8988T (cell line): Measurements from ENCODE around the gene PLCH1.
"Not testable (repeated sequence)": the region's sequence is repeated elsewhere in the genome, so short reads cannot be mapped to it uniquely, and the experiment has no call there.

Source experiments
- DNase-seq: peaks from one replicate; pipeline ENCODE4 v3.0.0; 2011

The PLCH1 gene

DNA sequence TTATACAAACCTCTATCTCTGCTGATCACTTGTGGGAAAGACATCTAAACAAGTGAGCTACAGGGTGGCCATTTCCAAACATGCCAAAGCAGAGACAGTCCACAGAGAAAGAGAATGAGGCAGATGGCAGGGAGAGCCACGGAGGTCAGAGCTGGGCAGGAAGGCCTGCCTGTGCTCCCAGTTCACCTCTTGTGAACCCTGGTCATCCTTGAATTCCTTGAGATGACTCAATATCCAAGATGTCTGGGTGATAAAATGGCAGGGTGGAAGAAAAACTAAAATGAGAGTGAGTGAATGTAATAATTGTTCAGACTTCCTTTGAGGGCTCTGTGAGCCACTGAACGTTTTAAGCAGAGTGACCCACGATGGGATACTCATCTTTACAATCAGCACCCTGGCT, 104.8 kb downstream of the PLCH1 start:
- no peak for DNase-seq

DNA sequence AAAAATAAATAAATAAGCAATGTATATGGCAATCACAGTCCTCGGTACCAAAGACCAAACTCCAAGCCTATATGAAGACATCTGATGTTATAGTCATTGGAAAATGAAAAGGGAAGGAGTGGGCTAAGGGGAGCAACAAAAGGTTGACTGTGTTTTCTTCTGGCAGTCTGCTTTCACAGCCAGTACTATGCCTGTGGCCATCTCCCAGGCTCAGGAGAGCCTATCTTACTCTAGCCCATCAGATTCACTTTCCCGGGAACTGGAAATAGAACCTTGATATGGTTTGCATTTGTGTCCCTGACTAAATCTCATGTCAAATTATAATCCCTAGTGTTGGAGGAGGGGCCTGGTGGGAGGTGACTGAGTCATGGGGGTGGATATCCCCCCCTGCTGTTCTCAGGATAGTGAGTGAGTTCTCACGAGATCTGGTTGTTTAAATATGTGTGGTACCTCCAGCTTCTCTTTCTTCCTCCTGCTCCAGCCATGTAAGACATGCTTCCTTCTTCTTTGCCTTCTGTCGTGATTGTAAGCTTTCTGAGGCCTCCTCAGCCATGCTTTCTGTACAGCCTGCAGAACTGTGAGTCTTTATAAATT, 105.3 kb downstream of the PLCH1 start:
- DNase-seq, result no peak

DNA sequence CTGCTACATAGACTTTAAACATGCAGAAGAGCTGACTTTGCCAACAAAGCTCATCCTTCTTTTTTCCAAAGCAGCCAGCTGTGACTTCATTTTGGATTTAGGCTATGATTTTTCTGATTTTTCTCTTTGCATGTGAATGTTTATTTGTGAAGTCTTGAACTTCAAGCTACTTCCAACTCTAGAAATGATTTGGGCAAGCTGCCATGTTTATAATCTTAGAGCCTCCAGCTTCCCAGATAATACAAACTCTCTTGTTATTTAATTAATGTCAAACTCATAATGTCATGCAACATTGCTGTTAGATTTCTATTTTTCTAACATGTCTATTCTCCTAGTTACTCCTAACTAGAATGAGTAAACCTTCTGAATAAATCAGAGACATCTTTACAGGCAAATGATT, 106.4 kb downstream of the PLCH1 start:
- not testable (repeated sequence) for DNase-seq

DNA sequence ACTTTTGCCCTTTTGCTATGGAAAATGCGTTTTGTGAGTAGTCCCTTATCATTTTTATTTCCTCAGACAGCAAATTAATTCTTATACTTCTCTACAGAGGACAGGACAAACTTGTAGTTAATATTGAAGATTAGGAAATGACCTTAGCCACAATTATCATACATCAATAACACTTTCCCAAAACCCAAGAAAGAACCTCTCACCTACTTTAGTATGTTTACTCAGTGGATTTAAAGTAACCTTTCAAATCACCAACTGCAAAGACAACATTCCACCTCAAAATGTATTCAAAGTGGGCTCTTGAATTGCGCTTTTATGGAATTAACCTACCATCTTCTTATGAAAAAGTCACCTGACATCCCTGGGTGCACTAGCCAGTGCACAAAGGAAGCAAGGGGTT, 107.3 kb downstream of the PLCH1 start:
- DNase-seq, result no peak

DNA sequence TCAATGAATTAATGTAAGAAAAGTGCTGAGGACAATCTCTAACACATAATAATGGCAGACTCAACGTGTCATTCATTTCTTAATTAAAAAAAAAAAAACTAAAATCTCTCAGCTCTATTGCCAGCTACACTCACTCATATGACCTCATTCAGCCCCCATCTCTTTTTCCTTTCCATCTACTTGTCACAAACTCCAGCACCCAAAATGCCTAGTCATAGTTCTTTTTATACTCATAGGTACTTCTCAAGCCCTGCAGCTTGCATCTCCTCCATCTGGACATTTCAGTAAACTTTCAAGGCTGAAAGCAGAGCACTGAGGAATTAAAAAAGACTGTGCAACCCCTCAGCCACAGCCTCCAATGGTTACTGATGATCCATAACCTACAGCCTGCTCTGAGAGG, 109.8 kb downstream of the PLCH1 start:
- no peak for DNase-seq

DNA sequence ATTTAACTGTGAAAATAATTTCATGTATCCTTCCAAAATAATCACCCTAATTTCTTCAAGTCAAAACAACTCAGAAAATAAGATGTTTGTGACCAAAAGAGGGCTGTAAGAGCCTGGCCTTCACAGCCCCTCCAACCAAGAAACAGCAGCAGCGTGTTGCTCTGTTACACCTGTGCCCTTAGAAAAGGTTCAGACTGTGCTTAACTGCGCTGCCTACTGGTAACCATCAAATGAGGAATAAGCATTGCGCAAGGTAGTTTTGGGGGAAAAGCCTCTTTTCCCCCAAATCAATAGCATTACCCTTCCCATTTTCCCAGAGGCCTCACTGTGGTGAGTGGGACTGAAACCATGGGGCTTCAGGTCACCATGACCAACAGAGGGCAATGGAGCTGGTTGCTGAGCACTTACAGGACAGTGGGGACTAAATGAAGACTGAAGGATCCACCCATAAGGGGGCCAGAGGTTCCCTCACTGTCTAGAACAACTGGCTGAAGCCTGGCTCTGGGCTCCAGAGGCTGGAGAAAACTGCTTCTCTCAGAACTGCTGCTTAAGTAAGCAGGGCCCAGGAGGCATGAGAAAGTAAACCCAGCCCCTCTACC, 110.7 kb downstream of the PLCH1 start:
- no peak for DNase-seq

DNA sequence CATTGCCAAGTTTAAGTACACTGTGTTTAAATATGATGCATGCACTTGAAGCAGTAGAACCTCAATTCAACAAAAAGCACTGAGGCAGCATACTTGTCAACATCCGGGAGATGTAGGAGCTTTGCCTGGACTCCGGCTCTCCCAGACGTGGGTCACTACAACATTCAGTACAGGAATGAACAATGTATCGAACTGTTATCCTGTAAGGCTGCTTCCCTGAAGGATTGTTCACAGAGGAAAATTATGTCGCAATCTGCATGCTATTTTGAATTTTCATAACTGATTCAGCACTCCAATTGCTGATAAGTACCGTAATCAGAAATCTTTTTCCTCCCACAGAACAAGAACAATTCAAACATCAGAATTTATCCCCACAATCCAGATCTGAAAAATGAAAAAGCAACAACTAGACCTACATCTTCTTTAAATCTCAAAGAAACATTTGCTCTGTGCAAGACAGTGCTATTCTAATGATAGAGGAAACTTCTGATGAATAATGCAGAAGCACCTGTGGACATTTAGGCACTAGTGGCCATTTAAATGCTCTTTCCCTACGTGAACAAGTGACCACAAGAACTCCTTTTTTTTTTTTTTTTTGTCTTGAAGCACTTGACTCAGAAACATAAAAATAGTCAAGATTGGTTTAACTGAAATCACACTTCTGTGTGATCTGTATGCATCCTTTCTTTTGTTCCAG, 113.4 kb downstream of the PLCH1 start:
- DNase-seq, result no peak

DNA sequence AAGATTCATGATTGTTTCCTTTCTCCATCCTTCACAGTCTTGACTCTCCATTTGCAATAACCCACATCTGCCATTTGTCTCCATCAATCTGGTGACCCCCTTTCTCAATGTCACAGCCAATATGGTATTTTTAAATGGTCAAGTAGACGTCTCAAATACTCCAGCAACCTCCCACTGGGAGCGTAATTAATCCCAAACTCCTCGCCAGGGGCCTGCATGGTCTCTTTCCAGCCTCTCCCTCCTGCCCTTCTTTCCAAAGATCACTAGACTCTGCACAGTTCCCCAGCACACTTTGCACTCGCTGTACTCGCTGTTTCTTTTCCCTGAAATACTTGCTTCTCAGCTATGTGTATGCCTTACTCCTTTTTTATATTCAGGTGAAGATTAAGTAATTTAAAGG, 115.3 kb downstream of the PLCH1 start:
- DNase-seq, result no peak

DNA sequence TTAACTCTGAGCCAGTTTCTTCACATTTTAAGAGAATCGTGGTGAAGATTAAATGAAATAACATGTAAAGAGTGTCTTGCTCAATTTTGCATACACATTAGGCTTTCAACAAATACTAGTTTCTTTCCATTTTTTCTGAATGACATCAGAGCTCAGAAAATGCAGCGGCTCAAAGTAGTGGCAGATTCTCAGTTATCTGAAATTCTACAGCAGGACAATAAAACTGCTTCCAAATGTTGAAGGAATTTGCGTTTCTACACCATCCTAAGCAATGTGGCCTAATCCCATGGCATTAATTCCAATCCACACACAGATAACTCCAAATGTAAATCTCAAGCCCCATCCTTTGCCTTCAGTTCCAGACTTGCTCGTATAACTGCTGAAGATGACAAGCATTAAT, 115.8 kb downstream of the PLCH1 start:
- DNase-seq, result no peak

DNA sequence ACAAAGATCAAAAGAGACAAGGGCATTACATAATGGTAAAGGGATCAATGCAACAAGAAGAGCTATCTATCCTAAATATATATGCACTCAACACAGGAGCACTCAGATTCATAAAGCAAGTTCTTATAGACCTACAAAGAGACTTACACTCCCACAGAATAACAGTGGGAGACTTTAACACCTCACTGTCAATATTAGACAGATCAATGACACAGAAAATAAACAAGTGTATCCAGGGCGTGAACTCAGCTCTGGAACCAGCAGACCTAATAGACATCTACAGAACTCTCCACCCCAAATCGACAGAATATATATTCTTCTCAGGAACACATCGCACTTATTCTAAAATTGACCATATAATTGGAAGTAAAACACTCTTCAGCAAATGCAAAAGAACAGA, 122.2 kb downstream of the PLCH1 start:
- not testable (repeated sequence) for DNase-seq

DNA sequence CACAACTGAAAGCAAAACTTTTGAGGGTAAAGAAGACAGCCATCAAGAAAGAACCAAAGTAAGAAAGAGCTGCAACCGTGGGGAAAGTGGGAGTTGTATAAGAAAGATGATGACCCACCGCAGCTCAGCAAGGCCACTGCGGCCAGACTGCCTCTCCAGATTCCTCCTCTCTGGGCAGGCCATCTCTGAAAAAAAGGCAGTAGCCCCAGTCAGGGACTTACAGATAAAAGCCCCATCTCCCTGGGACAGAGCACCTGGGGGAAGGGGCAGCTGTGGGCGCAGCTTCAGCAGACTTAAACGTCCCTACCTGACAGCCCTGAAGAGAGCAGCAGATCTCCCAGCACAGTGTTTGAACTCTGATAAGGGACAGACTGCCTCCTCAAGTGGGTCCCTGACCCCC, 124.3 kb downstream of the PLCH1 start:
- not testable (repeated sequence) for DNase-seq

DNA sequence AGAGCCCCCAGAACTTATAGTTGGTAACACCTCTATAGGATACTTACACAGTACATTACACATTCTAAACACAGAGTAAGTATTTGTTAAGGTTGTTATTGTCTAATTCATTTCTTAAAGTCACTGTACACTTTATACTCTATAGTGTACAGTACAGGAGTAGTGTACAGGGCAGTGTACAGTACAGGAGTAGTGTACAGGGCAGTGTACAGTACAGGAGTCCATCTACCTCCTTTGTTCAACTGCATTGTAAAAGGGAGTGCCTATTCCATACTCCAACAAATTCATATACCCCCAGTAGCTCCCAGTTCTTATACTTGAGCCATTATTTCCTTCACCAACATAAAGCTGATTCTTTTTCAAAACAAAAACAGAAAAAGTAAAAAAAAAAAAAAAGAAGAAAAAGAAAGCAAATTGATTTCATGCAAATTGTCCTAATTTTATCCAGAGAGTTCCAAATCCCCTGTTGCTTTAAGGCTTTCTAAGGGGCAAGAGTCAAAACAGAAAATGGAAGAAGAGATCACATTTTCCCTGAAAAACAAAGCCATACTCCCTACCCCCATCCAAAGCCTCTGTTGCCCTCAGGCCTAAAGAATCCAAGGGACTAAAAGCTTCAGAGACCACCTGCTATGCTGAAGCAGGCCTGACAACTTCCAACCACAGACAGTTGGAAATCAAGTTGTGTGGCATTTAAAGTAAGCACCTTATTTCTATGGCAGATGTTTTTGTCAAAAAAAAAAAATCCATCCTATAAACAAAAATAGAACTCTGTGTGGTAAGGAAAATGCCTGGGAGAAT, 125.6 kb downstream of the PLCH1 start:
- DNase-seq, result no peak

DNA sequence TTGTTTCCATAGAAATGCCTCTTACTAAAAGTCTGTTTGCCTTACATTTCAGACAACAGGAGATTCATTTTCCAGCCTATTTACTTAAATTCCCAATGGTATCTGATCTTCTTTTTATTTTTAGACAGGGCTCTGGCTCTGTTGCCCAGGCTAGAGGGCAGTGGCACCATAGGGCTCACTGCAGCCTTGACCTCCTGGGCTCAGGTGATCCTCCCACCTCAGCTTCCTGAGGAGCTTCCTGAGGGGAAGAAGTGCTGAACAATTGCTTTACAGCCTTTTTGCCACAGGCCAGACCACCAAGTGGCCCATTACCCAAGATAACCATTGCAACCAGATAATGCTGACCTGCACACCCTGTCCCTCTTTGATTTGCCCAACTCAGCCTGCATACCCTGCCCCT, 126.3 kb downstream of the PLCH1 start:
- no peak for DNase-seq

DNA sequence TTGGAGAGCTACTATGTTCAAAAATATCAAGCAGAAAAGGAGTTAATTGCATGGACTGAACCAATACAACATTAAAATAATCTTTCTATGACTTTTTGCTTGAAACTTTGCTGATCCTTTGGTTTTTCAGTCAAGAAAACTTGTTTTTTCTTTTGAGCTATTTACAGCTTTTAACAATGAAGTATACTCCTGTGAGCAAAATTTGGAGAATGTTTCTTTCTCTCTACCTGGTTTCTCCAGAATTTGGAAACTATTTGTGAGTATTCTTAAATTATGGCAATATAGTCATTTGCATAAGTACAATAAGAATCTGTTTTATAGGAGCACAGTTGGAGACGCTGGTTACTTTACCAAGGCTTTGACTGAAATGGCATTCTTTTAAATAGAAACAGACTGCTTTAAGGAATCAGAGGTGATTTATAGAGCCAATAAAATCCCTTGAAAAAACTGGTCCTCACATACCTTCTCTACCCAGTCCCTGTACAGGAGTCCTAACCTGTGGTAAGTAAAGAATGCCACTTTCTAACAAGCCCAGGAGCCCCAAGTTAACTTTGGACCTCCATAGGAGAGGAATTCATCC, 127.4 kb downstream of the PLCH1 start:
- no peak for DNase-seq

DNA sequence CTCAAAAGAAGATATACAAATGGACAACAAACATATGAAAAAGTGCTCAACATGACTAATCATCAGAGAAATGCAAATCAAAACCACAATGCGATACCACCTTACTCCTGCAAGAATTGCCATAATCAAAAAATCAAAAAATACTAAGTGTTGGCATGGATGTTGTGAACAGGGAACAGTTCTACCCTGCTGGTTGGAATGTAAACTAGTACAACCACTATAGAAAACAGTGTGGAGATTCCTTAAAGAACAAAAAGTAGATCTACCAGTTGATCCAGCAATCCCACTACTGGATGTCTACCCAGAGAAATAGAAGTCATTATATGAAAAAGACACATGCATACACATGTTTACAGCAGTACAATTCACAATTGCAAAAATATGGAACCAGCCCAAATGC, 129.7 kb downstream of the PLCH1 start:
- DNase-seq, result not testable (repeated sequence)

DNA sequence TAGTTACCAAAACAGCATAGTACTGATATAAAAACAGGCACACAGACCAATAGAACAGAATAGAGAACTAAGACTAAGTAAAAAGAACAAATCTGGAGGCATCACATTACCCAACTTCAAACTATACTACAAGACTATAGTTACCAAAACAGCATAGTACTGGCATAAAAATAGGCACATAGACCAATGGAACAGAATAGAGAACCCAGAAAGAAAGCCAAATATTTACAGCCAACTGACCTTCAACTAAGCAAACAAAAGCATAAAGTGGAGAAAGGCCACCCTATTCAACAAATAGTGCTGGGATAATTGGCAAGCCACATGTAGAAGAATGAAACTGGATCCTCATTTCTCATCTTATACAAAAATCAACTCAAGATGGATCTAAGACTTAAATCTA, 130.5 kb downstream of the PLCH1 start:
- DNase-seq, result not testable (repeated sequence)

DNA sequence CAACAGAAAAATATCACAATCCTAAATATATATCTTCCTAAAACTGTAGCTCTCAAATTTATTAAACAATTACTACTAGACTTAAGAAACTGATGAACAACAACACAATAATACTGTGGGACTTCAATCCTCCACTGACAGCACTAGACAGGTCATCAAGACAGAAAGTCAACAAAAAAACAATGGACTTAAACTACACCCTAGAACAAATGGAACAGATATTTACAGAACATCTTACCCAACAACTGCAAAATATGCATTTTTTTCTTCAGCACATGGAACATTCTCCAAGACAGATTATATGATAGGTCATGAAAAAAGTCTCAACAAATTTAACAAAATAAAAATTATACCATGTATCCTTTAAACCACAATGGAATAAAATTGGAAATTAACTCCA, 133.4 kb downstream of the PLCH1 start:
- DNase-seq, result no peak

DNA sequence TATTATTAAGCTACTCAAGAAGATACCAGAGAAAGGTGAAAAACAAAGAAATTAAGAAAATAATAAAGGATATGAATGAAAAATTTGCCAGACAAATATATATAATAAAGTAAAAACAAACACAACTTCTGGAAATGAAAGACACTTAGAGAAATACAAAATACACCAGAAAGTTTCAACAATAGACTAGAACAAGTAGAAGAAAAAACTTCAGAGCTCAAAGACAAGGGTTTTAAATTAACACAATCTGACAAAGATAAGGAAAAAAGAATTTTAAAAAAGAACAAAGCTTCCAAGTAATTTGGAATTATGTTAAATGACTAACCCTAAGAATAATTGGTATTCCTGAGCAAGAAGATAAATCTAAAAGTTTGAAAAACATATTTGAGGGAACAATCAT, 135.3 kb downstream of the PLCH1 start:
- no peak for DNase-seq

DNA sequence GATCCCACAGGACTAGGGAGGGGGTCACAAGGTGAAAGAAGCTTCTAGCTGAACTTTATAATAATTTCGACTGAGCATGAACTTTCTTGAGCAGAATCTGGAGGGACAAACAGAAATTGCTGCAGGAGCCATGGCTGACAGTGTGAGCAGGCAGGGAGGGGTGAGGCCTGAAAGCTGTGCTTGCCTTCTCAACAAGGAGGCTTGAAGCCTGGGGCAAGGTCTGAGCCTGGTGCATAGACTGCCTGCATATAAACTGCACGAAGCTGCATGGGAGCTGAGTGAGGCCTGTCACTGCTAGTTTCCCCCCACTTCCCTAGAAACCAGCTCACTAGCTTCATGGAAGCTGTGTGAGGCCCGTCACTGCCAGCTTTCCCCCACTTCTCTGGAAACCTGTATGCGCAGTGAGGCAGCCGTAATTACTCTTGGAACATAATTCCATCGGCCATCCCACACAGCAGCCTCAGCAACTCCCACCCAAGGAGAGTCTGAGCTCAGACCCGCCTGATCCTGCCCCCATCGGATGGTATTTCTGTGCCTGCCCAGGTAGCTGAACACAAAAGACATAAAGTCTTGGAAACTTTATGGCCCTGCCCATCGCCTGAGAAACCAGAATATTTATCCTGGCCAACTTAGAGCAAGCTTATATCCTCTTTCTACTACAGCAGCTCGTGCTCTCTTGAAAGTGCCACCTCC, 136.5 kb downstream of the PLCH1 start:
- DNase-seq, result no peak

DNA sequence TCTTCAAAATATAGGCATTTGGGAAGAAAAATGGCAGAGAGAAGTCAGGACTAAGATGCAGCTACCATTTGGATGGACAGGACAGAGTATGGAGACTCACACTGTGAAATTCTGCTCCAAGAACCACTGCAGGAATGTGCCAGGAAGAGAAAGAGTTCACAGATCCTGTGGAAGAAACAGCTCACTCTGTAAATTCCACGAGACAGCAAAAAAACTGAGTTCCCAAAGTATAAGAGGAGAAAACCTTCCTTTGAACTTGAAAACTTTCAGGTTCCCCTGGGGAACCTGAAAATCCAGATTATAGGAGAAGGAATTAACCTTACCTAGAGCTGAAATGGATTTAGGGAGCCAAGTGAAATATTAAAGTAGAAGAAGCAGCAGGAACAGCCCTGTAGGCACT, 137.1 kb downstream of the PLCH1 start:
- no peak for DNase-seq

DNA sequence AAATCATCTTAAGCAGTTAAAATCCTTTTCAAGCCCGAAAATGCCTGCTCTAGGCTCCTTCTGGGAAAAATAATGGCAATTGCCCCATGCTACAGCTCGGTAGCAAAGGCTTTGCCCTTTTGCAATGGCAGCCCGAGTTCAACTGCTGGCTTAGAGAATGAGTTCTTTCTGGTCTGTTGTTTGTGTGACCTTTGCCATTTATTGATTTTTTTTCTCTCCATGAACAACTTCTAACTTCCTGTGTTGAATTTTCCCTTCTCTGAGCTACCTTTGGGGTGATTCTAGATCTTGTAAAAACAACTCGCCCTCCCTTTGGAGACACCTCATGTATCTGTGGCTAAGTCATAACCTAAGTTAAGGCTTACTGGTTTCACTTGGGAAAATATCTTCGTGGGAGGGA, 139.3 kb downstream of the PLCH1 start:
- no peak for DNase-seq

DNA sequence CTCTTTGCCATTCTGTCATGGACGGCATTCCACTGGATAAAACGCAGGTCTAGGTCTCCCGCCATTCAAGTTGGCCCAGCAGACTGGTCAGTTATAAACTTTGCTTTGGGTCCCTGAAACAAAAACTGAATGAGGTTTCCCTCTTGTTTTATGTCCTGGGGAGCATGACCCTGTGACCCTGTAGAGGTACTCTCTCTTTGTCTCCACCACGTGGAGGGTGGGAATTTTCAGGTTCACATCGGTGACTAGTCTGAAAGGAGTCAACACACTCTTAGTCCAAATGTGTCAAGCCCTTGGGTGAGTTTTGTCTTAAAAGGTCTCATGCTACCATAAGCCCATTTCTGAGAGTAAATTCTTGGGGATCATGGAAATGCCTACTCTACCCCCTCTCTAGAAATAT, 139.9 kb downstream of the PLCH1 start:
- no peak for DNase-seq

DNA sequence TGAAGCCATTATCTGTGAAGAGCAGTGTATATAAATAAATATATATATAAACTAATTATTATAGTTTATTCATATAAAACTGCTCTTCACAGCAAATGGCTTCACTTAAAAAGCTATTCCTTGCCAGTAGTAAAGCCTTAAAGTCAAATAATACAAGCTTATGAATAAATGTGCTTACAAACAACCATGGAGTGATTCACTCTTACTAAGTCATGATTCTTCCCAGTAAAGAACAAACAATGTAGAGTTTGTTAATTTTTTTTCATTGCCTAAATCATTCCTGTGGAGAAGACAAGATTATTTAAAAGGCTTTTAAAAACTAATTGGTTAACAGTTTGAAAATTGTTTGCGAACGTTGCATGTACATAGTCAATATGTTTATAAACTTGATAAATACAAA, 140.7 kb downstream of the PLCH1 start:
- no peak for DNase-seq
